ENCODE results near the gene POU3F1. TPM values are rescaled to one million over a fixed set of nuclear protein-coding genes. Genes with fewer than 3 reads are reported as not detected.

POU3F1 gene
- total and polyA plus RNA-seq, 10 of the 15 experiments (the other 5 are each of a cell fraction or from before 2014, with no cell fraction given): 0.04 to 0.53 (median 0.10) TPM; not detected in 3

DNA sequence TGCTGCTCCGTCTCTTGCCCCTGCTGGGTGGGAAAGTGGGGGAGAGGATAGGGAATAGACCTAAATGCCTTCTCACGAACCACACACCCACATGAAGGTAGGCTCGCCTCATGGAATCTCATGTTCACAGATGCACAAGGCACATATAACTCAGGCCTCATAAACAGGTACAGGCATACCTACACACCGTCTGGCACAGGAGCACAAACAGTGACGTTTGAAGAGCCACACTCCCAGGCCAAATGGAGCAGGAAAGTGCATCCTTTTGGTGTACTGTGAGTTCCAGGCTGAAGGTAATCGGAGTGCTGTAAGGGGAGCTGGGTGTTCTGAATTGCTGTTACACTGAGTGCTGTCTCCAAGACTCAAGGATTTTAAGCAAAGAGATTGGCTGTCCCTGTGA lies 20.9 kb downstream of the POU3F1 start:
- no peak overlapping the region for H3K4me2 ChIP-seq (ENCODE audit: control insufficient read depth, insufficient read depth)
- in situ Hi-C loops (cut with MboI): loop anchor here (5.0 to 25.0 kb wide), 2 partner anchors 562 to 792 kb away; no protein-coding TSS in a partner anchor
- H3K9me3 ChIP-seq (replicated peaks; ENCODE audit: control insufficient read depth, insufficient read depth, low read length): no peaks in the 10 kb centered on the region
- H3K4me3 ChIP-seq: no peak overlapping the region
- intact Hi-C loops (cut with micrococcal nuclease; ENCODE audit: unreplicated experiment): loop anchor here (1.0 to 5.0 kb wide), 3 partner anchors 47 to 562 kb away; no protein-coding TSS in a partner anchor
- TF ChIP-seq NR2C2 (IDR thresholded peaks at IDR 0.05; ENCODE audit: borderline replicate concordance, control insufficient read depth, insufficient read length, low read depth) (no peak), POLR2A (IDR thresholded peaks at IDR 0.05; ENCODE audit: low read depth, low read length) (peak; percentile 36), POLR2AphosphoS5 (IDR thresholded peaks at IDR 0.05; ENCODE audit: low read length) (0 out of 2 replicates have a peak, but pooled peaks have one; percentile 27)
- H3K27me3 ChIP-seq (replicated peaks in 1 of 2; ENCODE audit: control insufficient read depth in 2 of 2, insufficient read depth in 2 of 2, low read length in 1 of 2): no peaks in the 10 kb centered on the region
- no TSS peak for BruUV-seq (replicated peaks)
- no peaks in the 10 kb centered on the region for H3K79me2 ChIP-seq (ENCODE audit: control insufficient read depth, insufficient read depth, low read length)
- CTCF ChIA-PET: interaction anchor here (0.6 to 13.9 kb wide), 11 partner anchors 10 to 809 kb away, joined by 3 to 252 read pairs (median 5); partner anchors contain the start of gene UTP11
- SMC1A ChIA-PET (ENCODE audit: uncharacterized antibody, unreplicated experiment): interaction anchor here (0.9 to 7.1 kb wide), 9 partner anchors 12 to 806 kb away, joined by 3 to 77 read pairs (median 8); no protein-coding TSS in a partner anchor
- peaks cover 6 to 17% of the 10 kb centered on the region in 2 experiments for H3K36me3 ChIP-seq (ENCODE audit: control insufficient read depth in 2 of 2, insufficient read depth in 2 of 2, low read length in 1 of 2)
- H2AFZ ChIP-seq (ENCODE audit: control insufficient read depth, low read depth, low read length): no peak overlapping the region
- no peak overlapping the region for H3K27ac ChIP-seq (ENCODE audit: control insufficient read depth, insufficient read depth)
- POLR2A ChIA-PET: interaction anchor here (4.9 kb wide), 1 partner anchor 27 kb away, joined by 32 read pairs; no protein-coding TSS in a partner anchor
- no peak overlapping the region for H3K9ac ChIP-seq (ENCODE audit: control insufficient read depth, insufficient read depth, low read length)
- ATAC-seq (no peak), DNase-seq (ENCODE audit: low read depth, low spot score) (no peak), FAIRE-seq (no peak)
- H4K20me1 ChIP-seq (ENCODE audit: control insufficient read depth, insufficient read depth): no peaks in the 10 kb centered on the region
- WGBS (ENCODE audit: insufficient coverage, insufficient replicate concordance, low lambda C conversion rate, missing lambda C conversion rate): 79% methylated on average over 6 of the region's 6 CpGs
- RAD21 ChIA-PET (ENCODE audit: unreplicated experiment): interaction anchor here (1.2 to 7.3 kb wide), 5 partner anchors 26 to 502 kb away, joined by 3 to 173 read pairs (median 14); no protein-coding TSS in a partner anchor
- peaks cover 43% of the 10 kb centered on the region for H3K4me1 ChIP-seq (ENCODE audit: control insufficient read depth, insufficient read depth, low read length)

DNA sequence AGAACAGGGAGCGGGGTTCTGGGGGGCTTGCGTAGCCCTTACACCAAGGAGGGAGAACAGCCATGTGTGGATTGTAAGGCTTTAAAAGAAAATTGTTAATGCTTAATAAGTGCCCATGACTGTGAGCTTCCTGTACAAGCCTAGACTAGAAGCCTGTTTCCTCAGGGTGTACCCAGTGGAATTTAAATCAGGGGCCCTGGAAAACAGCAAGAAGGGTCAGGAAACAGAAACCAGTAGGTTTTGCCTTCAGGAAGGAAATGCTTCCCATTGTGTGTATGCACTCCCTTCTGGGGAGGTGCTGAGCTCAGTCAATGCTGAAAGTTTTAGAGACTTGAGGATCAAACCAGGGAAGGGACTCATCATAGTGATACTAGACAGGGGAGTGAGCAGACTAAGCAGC lies 21.4 kb downstream of the POU3F1 start:
- WGBS (ENCODE audit: insufficient coverage, insufficient replicate concordance, low lambda C conversion rate, missing lambda C conversion rate): 95% methylated on average over 2 of the region's 2 CpGs
- CTCF ChIA-PET: interaction anchor here (0.6 to 13.9 kb wide), 12 partner anchors 12 to 810 kb away, joined by 3 to 252 read pairs (median 3); no protein-coding TSS in a partner anchor
- Histone ChIP-seq H3K9me3 (replicated peaks; ENCODE audit: control insufficient read depth, insufficient read depth, low read length) (no peaks in the 10 kb centered on the region), H3K27ac (ENCODE audit: control insufficient read depth, insufficient read depth) (no peak overlapping the region), H2AFZ (ENCODE audit: control insufficient read depth, low read depth, low read length) (no peak overlapping the region), H3K4me2 (ENCODE audit: control insufficient read depth, insufficient read depth) (no peak overlapping the region), H3K36me3 (ENCODE audit: control insufficient read depth in 2 of 2, insufficient read depth in 2 of 2, low read length in 1 of 2) (peaks cover 6 to 17% of the 10 kb centered on the region in 2 experiments), H3K79me2 (ENCODE audit: control insufficient read depth, insufficient read depth, low read length) (no peaks in the 10 kb centered on the region), H3K4me1 (ENCODE audit: control insufficient read depth, insufficient read depth, low read length) (peaks cover 39% of the 10 kb centered on the region), H3K27me3 (replicated peaks in 1 of 2; ENCODE audit: control insufficient read depth in 2 of 2, insufficient read depth in 2 of 2, low read length in 1 of 2) (no peaks in the 10 kb centered on the region), H3K4me3 (no peak overlapping the region), H3K9ac (ENCODE audit: control insufficient read depth, insufficient read depth, low read length) (no peak overlapping the region), H4K20me1 (ENCODE audit: control insufficient read depth, insufficient read depth) (no peaks in the 10 kb centered on the region)
- SMC1A ChIA-PET (ENCODE audit: uncharacterized antibody, unreplicated experiment): interaction anchor here (0.9 to 7.1 kb wide), 8 partner anchors 11 to 447 kb away, joined by 3 to 77 read pairs (median 6); no protein-coding TSS in a partner anchor
- RAD21 ChIA-PET (ENCODE audit: unreplicated experiment): interaction anchor here (1.3 to 7.3 kb wide), 3 partner anchors 25 to 478 kb away, joined by 3 to 173 read pairs (median 4); no protein-coding TSS in a partner anchor
- DNase-seq (ENCODE audit: low read depth, low spot score) (no peak), ATAC-seq (no peak), FAIRE-seq (no peak)
- in situ Hi-C loops (cut with MboI) (loop anchor here (5.0 to 25.0 kb wide), 2 partner anchors 562 to 792 kb away; no protein-coding TSS in a partner anchor), intact Hi-C loops (cut with micrococcal nuclease; ENCODE audit: unreplicated experiment) (loop anchor here (5.0 kb wide), 1 partner anchor 562 kb away; no protein-coding TSS in a partner anchor)
- POLR2A ChIA-PET: interaction anchor here (0.6 kb wide), 2 partner anchors 20 to 70 kb away, joined by 3 read pairs; no protein-coding TSS in a partner anchor
- no TSS peak for BruUV-seq (replicated peaks)
- TF ChIP-seq STAT3 (IDR thresholded peaks at IDR 0.05; ENCODE audit: low read depth, low read length) (no peak), ESRRA (IDR thresholded peaks at IDR 0.05; ENCODE audit: low read length) (no peak), RFX5 (IDR thresholded peaks at IDR 0.05; ENCODE audit: low read depth, low read length) (no peak), CHD1 (IDR thresholded peaks at IDR 0.05; ENCODE audit: low read depth, low read length) (no peak), CBX5 (IDR thresholded peaks at IDR 0.05; ENCODE audit: low read depth) (no peak), SMAD5 (IDR thresholded peaks at IDR 0.05; ENCODE audit: low read depth) (no peak), POU2F2 (IDR thresholded peaks at IDR 0.05; ENCODE audit: borderline replicate concordance, low read depth, low read length) (no peak), SREBF1 (IDR thresholded peaks at IDR 0.05; ENCODE audit: low read length) (no peak), ATF7 (IDR thresholded peaks at IDR 0.05; ENCODE audit: low read depth) (no peak), PAX8 (IDR thresholded peaks at IDR 0.05) (no peak), ZNF207 (IDR thresholded peaks at IDR 0.05; ENCODE audit: borderline replicate concordance) (no peak), RAD21 (IDR thresholded peaks at IDR 0.05; ENCODE audit: insufficient read depth, low read depth, low read length) (no peak)
- TF ChIP-seq, protein P1, sequence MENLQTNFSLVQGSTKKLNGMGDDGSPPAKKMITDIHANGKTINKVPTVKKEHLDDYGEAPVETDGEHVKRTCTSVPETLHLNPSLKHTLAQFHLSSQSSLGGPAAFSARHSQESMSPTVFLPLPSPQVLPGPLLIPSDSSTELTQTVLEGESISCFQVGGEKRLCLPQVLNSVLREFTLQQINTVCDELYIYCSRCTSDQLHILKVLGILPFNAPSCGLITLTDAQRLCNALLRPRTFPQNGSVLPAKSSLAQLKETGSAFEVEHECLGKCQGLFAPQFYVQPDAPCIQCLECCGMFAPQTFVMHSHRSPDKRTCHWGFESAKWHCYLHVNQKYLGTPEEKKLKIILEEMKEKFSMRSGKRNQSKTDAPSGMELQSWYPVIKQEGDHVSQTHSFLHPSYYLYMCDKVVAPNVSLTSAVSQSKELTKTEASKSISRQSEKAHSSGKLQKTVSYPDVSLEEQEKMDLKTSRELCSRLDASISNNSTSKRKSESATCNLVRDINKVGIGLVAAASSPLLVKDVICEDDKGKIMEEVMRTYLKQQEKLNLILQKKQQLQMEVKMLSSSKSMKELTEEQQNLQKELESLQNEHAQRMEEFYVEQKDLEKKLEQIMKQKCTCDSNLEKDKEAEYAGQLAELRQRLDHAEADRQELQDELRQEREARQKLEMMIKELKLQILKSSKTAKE (IDR thresholded peaks at IDR 0.05; ENCODE audit: low read depth, poor library complexity, severe bottlenecking): no peak

All from GM12878 (cell line).